Measurements from ENCODE around the gene LRRC72. TPM values are rescaled to one million over a fixed set of nuclear protein-coding genes. Genes with fewer than 3 reads are reported as not detected.

Gene LRRC72
- total and polyA plus RNA-seq, 10 of the 15 experiments (the other 5 are each of a cell fraction or from before 2014, with no cell fraction given) = not detected

GRCh38 chr7:16479161-16479560 lies 47.5 kb upstream of the LRRC72 start (continued):
- no peak for TF ChIP-seq E2F8 (IDR thresholded peaks at IDR 0.05; ENCODE audit: low read depth, partially characterized antibody)

GRCh38 chr7:16479591-16479990 lies 47.0 kb upstream of the LRRC72 start:
- H3K27me3 ChIP-seq (replicated peaks in 1 of 2; ENCODE audit: control insufficient read depth in 2 of 2, insufficient read depth in 2 of 2, low read length in 1 of 2) = no peaks in the 10 kb centered on the region
- H2AFZ ChIP-seq (ENCODE audit: control insufficient read depth, low read depth, low read length) = no peak overlapping the region
- BruUV-seq (replicated peaks) = no TSS peak
- no peaks in the 10 kb centered on the region for H3K9me3 ChIP-seq (replicated peaks; ENCODE audit: control insufficient read depth, insufficient read depth, low read length)
- no peak for TF ChIP-seq SRF (IDR thresholded peaks at IDR 0.05; ENCODE audit: low read depth in 2 of 2, low read length in 2 of 2)
- no peak for TF ChIP-seq RAD21 (IDR thresholded peaks at IDR 0.05; ENCODE audit: insufficient read depth, low read depth, low read length)
- no peak for TF ChIP-seq CTCF (IDR thresholded peaks at IDR 0.05 in 2 of 3, conservative IDR thresholded peaks at IDR 0.05 in 1 of 3; ENCODE audit: control insufficient read depth in 2 of 3, extremely low read depth in 1 of 3, insufficient read depth in 1 of 3, low read depth in 3 of 3, low read length in 3 of 3)
- no peak for TF ChIP-seq SIX5 (IDR thresholded peaks at IDR 0.05; ENCODE audit: low read depth, low read length, severe bottlenecking)
- no peak for TF ChIP-seq SMAD1 (IDR thresholded peaks at IDR 0.05; ENCODE audit: low read depth, partially characterized antibody)
- no peak for TF ChIP-seq PKNOX1 (IDR thresholded peaks at IDR 0.05)
- TF ChIP-seq MYC (IDR thresholded peaks at IDR 0.05; ENCODE audit: insufficient read depth, insufficient read length, insufficient replicate concordance, low read length, severe bottlenecking) = no peak
- no peak for TF ChIP-seq POU2F2 (IDR thresholded peaks at IDR 0.05; ENCODE audit: borderline replicate concordance, low read depth, low read length)
- no peak for TF ChIP-seq NFYA (IDR thresholded peaks at IDR 0.05; ENCODE audit: borderline replicate concordance, low read depth, low read length)
- CTCF ChIA-PET = no interaction called here
- no peaks in the 10 kb centered on the region for H3K4me1 ChIP-seq (ENCODE audit: control insufficient read depth, insufficient read depth, low read length)
- H3K4me2 ChIP-seq (ENCODE audit: control insufficient read depth, insufficient read depth) = no peak overlapping the region
- intact Hi-C loops (cut with micrococcal nuclease; ENCODE audit: unreplicated experiment) = no loop called here
- SMC1A ChIA-PET (ENCODE audit: uncharacterized antibody, unreplicated experiment) = no interaction called here
- RAD21 ChIA-PET (ENCODE audit: unreplicated experiment) = no interaction called here
- no peak overlapping the region for H3K9ac ChIP-seq (ENCODE audit: control insufficient read depth, insufficient read depth, low read length)
- H3K27ac ChIP-seq (ENCODE audit: control insufficient read depth, insufficient read depth) = no peak overlapping the region
- FAIRE-seq = no peak
- no peaks in the 10 kb centered on the region for H3K36me3 ChIP-seq (ENCODE audit: control insufficient read depth in 2 of 2, insufficient read depth in 2 of 2, low read length in 1 of 2)
- no peaks in the 10 kb centered on the region for H3K79me2 ChIP-seq (ENCODE audit: control insufficient read depth, insufficient read depth, low read length)
- in situ Hi-C loops (cut with MboI) = no loop called here
- DNase-seq (ENCODE audit: low read depth, low spot score) = no peak
- WGBS (ENCODE audit: insufficient coverage, insufficient replicate concordance, low lambda C conversion rate, missing lambda C conversion rate) = 30% methylated on average over 7 of the region's 7 CpGs
- no peak overlapping the region for H3K4me3 ChIP-seq
- POLR2A ChIA-PET = no interaction called here
- no peak for ATAC-seq
- H4K20me1 ChIP-seq (ENCODE audit: control insufficient read depth, insufficient read depth) = no peaks in the 10 kb centered on the region
